ENCODE results near the gene PACSIN2.

The PACSIN2 gene

GRCh38 chr22:42842658-42843370 lies 172.1 kb downstream of the PACSIN2 start:
- TF ChIP-seq REST (IDR thresholded peaks at IDR 0.05; ENCODE audit: insufficient read depth in 1 of 2, low read depth in 2 of 2, low read length in 2 of 2), result no peak
- TF ChIP-seq FOXP2 (optimal IDR thresholded peaks at IDR 0.05; ENCODE audit: borderline replicate concordance, extremely low read depth, extremely low read length, insufficient read depth), result no peak
- no peak for TF ChIP-seq TAF1 (IDR thresholded peaks at IDR 0.05; ENCODE audit: borderline replicate concordance, insufficient read depth, low read length)
- no peak for TF ChIP-seq SIN3A (IDR thresholded peaks at IDR 0.05; ENCODE audit: borderline replicate concordance, insufficient read depth, low read length)
- TF ChIP-seq POLR2AphosphoS5 (IDR thresholded peaks at IDR 0.05; ENCODE audit: low read depth, low read length), result no peak

GRCh38 chr22:42841444-42841843 lies 173.5 kb downstream of the PACSIN2 start:
- no peak for TF ChIP-seq POLR2AphosphoS5 (IDR thresholded peaks at IDR 0.05; ENCODE audit: low read depth, low read length)
- no peak for TF ChIP-seq FOXP2 (optimal IDR thresholded peaks at IDR 0.05; ENCODE audit: borderline replicate concordance, extremely low read depth, extremely low read length, insufficient read depth)
- TF ChIP-seq SIN3A (IDR thresholded peaks at IDR 0.05; ENCODE audit: borderline replicate concordance, insufficient read depth, low read length), result no peak
- TF ChIP-seq TAF1 (IDR thresholded peaks at IDR 0.05; ENCODE audit: borderline replicate concordance, insufficient read depth, low read length), result no peak
- TF ChIP-seq REST (IDR thresholded peaks at IDR 0.05; ENCODE audit: insufficient read depth in 1 of 2, low read depth in 2 of 2, low read length in 2 of 2), result no peak

GRCh38 chr22:42837556-42837955 lies 177.4 kb downstream of the PACSIN2 start:
- no peak for TF ChIP-seq SIN3A (IDR thresholded peaks at IDR 0.05; ENCODE audit: borderline replicate concordance, insufficient read depth, low read length)
- no peak for TF ChIP-seq REST (IDR thresholded peaks at IDR 0.05; ENCODE audit: insufficient read depth in 1 of 2, low read depth in 2 of 2, low read length in 2 of 2)
- no peak for TF ChIP-seq FOXP2 (optimal IDR thresholded peaks at IDR 0.05; ENCODE audit: borderline replicate concordance, extremely low read depth, extremely low read length, insufficient read depth)
- no peak for TF ChIP-seq POLR2AphosphoS5 (IDR thresholded peaks at IDR 0.05; ENCODE audit: low read depth, low read length)
- no peak for TF ChIP-seq TAF1 (IDR thresholded peaks at IDR 0.05; ENCODE audit: borderline replicate concordance, insufficient read depth, low read length)

- TF ChIP-seq POLR2AphosphoS5 (IDR thresholded peaks at IDR 0.05; ENCODE audit: low read depth, low read length) (no peak), TAF1 (IDR thresholded peaks at IDR 0.05; ENCODE audit: borderline replicate concordance, insufficient read depth, low read length) (no peak), SIN3A (IDR thresholded peaks at IDR 0.05; ENCODE audit: borderline replicate concordance, insufficient read depth, low read length) (no peak), REST (IDR thresholded peaks at IDR 0.05; ENCODE audit: insufficient read depth in 1 of 2, low read depth in 2 of 2, low read length in 2 of 2) (no peak), FOXP2 (optimal IDR thresholded peaks at IDR 0.05; ENCODE audit: borderline replicate concordance, extremely low read depth, extremely low read length, insufficient read depth) (no peak)
Measured at GRCh38 chr22:42836026-42836425, 178.9 kb downstream of the PACSIN2 start.

Measured in PFSK-1 (cell line).